GM21390 (cell line): ENCODE data around the gene KLHL12.

Experiments
- ATAC-seq: cut with Tn5 transposase; IDR thresholded peaks from one replicate; pipeline ENCODE4 v1.9.1; 2021; ENCODE audit not compliant: unreplicated experiment

KLHL12 gene

DNA sequence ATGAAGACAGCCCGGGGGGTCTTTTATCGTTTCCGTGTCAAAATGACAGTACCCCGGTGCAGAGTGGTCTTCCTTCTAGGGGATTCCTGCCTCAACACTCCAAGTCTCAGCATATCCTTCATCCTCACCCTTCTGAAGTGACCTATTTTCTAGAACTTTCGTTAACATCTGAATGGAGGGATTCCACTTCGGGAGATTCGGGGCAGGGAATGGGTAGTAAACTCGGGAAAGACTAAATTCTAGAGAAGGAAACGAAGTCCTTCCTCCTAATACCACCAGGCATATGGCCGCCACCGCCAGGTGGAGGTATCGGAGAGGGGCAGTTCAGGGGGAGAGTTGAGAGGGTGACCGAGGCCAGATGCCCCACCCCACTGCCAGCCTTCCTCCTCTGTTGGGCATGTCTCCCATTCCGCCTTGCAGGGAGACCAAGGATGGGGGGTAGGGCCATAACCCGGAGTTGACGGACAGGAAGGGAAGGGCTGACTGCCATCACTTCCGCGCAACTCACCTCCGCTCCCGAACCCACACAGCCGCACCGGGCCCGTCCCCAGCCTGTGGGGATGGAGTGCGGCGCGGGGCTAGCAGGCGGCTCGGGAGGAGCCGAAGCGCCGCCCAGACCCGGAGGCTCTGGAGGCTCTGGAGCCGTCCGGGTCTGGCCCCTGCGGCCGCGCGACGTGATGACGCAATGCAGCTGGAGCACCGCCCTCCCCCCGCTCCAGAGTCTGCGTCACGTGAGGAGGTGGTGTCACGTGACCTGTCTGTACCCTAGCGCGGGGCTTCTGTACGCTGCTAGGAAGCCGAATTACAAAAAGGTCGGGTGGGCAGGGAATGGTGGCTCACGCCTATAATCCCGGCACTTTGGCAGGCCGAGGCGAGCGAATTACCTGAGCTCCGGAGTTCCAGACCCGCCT is at the start of gene KLHL12:
Gene KLHL12, minus strand, starts transcription at position 654 of the 911 bp plus-strand sequence. CDS start 2,072 bp downstream, outside the sequence.
- peak; percentile 93 for ATAC-seq

DNA sequence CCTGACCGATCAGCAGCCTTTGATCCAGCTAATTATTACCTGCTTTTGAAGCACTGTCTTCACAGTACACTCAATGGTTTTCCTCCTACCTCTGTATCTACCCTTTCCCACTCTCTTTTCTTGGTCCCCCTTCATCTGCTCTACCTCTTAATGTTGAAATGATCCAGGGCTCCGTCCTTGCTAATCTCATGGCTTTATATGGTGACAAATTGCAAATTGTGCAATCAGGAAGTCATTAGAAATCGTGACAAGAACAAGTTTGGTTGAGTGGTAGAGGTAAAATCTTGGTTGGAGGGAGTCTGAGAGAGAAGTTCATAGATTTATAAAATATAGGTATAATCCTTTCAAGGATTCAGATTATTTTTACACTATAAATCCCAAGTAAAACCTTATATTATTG is 49.6 kb upstream of the KLHL12 start:
- no peak for ATAC-seq

DNA sequence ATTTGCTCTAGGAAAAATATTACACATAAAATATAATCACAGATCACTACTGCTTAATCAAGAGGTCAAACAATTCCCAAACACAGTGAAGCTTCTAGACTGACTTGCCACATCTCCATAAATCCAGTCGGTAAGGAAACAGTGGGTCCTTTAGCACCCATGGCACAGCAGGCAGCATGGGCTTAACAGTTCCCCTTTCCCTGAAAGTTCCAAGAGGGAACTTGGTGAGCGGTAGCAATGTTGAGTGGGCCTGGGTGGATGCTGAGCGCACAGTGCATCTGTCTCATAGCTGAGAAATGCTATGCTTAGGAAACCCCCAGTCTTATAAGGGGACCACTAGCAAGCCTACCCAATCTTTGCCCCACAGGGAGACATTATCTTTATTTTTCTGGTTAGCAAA is 47.8 kb upstream of the KLHL12 start:
- ATAC-seq = no peak

DNA sequence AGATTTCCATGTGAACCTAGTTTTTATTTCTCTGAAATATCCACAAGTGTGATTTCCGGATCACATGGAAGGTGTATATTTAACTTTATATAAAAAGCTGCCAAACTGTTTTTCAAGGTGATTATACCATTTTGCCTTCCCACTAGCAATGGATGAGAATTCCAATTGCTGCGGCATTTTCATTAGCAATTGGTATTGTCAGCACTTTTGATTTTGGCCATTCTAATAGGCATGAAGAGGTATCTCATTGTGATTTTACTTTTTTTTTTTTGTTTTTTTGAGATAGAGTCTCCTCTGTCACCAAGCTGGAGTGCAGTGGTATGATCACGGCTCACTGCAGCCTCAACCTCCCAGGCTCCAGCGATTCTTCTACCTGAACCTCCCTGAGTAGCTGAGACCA is 45.0 kb upstream of the KLHL12 start:
- ATAC-seq = no peak

DNA sequence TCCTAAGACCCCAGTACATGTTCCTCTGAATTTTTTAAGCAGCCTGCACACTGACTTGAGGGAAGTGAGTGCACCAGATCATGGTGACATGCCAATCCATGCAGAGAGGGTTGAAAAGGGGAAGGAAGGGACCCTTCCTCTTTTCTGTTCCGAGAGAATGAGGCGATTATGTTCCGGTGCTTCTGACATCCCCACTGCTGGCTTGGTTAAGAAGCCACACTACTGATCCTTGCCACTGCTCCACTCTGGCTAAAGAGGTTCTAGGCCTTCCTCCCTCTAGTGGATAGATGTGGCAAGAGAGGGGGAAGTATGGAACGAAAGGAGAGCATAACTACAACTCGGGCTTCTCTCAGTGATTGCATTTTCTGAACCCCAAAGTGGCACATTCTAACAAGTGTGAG is 41.9 kb upstream of the KLHL12 start:
- ATAC-seq = peak; percentile 52

DNA sequence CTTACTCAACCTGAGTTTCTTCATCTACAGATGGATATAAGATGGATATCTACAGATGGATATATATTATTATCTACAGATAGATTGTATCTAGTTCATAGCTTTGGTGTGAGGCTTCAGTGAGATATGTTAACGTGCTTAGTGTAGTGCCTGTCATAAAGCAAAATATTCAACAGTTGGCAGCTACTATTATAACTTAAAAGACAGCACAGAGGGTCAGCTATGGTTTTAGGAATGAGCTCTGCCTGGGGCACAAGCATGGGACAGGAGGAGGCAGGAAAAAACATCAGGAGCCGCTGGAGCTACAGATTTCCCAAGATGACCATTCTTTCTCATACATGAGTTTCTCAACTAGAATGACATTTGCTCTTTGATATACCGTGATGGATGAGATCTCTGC is 41.3 kb upstream of the KLHL12 start:
- no peak for ATAC-seq

DNA sequence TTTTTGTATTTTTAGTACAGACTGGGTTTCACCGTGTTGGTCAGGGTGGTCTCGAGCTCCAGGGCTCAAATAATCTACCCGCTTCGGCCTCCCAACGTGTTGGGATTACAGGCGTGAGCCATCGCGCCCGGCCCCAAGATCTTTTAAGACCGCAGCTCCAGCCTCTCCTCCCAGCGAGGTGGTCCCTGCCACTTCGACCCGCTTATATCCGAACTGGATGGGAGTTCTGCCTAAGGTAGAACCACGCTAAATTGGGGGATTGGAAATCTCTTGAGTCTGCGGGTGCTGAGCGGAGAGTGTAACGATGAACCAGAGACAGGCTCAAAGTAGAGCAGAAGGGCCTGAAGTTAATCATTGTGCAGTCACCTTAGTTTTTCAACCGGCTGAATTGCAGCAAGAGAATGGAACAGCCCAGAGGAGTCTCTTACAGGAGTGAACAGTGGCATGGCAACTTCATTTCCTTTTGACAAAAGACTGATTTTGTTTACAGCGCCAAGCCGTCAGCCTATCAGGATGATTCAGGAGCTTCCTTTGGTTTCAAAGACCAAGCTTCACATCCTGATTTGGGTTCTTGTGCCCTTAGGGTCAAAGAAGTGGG is 40.7 kb upstream of the KLHL12 start:
- ATAC-seq = peak; percentile 1

DNA sequence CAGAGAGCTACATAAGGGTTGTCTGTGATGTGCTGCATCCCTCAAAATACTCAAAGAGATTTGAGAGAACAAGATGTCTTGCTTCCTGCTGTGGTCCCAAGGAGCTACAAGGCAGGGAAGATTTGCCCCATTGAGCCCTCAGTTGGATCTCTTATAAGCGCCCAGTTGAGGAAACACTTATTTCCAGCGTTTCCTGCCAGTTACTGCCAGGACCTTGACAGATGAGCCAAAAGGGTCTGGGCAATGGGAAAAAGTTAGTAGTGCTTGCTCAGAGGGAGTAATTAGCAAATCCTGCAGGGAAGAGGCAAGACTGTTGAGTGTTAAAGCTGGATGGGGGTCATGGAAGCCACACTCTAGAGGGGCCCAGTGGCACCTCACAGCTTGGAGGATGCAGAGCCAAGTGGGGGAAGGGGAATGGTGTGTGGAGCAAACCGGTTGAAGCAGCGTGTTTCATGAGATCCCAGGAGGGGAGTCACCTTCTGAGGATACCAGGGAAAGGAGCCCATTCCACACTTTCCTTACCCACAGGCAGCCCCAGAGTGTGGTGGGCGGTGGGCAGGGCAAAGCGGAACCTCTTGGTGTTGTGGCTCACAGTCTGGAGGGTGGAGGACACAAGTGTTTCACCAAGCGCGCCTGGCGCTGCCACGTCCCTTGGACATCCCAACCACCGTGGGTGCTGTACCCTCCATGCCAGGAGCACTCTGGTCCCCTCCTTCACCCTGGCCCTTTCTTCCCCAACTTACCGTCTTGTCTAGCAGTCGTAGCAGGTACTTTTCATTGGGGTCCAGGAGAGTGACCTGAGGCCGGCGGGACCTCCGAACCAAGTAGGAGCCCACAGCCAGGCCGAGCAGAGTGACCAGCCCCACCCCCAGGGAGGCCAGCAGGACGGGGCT is 39.2 kb upstream of the KLHL12 start:
- ATAC-seq = no peak

DNA sequence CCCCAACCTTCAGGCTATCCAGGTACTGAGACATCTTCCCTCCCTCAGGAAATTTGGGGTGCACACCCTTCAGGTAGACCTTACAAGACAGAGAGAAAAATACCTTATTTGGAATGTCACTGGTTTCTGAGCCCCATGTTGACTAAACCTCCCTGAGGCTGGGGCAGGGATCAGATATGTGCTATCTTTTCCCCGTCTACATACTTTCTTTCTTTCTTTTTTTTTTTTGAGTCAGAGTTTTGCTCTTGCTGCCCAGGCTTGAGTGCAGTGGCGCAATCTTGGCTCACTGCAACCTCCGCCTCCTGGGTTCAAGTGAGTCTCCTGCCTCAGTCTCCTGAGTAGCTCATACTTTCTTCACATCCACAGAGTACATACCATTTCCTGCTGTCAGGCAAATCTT is 38.4 kb upstream of the KLHL12 start:
- no peak for ATAC-seq

DNA sequence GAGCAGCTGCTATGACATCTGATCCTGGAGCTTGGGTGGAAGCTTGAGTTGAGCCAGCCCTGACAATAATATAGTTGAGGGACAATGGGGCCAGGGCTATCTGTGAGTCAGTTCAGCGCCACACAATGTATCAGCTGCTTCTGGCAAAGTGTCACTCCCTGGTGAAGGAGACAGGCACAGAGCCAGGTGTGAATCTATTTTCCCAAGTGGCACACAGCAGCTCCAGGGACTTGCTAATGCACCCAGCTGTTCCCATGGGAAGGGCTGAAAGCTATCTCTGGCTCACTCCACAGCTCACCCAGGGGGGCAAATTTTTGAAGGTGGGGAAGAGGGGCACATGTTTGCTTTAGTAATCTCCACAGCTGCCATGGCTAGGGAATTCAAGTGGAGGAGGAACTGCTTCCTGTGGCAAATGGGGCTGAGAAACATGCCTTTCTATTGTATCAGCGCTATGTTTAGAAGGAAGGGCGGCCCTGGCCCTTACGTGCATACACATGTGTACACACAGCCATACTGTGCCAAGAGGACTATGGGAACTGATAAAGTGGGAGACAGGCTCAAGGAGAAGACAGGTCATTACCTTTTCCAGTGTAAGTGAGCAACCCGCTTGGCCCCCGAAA is 37.9 kb upstream of the KLHL12 start:
- ATAC-seq = no peak

DNA sequence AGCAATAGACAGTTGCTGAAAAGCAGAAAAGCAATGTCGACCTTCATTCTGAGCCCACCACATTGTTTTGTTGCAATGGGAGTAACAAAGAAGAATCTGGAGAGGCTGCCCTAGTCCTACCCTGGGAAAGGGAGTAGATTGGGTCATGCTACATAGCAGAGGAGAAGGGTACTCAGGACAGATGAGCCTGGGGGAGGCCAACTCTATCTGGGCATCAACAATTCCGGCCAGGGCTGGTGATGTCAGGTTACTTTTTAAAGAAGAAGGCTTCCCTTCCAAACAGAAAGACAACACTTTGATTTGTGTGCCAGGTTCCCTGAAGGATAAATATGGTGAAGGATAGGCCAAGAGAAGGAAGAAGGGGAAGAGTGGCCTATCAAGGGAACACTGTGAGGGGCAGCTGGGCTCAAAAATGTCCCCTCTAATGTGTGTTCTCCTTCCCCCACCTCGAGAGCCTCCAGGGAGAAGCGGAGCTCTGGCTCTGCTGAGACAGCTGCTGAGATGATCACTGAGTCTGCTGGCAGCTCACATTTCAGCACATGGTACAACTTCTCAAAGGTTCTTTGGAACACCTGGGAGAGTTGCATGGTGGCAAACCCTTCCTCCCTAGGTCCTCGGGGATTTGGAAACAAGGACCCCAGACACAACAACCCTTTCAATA is 34.3 kb upstream of the KLHL12 start:
- ATAC-seq = no peak

DNA sequence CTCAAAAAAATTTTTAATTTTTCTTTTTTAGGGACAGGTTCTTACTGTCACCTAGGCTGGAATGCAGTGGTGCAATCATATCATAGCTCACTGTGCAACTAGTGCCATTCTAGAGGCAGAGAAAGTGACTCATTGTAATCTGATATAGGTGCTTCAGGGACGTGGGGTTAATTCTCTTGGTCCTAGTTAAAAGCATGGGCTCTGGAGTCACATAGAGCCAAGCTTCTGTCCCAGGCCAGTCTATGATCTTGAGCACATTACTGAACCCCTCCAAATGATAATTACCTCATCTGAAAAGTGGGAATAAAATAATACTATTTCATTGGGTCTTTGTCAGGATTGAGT is 32.2 kb upstream of the KLHL12 start:
- no peak for ATAC-seq

DNA sequence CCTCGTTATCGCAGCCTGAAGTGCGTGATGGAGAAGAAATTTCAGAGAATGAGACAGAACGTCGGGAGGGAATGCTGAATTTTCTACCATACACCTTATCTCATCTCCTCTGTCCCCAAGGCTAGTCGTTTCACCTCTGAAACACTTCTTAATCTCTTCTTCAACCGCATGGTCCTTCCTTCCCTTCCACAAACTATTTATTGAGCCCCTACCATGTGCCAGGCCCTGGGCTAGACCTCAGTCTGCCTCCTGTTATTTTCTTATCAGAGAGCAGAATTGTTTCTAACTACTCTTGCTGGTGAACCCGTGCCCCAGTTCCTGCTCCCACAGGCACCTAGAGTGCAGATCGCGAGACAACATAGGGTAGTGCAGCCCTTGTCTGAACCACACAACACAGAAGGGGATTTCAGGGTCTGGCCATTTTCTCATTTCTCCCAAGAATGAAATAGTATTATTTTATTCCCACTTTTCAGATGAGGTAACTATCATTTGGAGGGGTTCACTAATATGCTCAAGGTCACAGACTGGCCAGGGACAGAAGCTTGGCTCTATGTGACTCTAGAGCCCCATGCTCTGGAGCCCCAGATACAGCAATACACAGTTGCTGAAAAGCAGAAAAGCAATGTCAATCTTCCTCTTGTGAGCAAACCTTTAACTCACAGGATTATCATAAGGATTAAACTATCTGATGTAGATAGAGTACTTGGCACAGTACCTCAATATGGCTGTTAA is 31.7 kb upstream of the KLHL12 start:
- ATAC-seq = peak; percentile 5

DNA sequence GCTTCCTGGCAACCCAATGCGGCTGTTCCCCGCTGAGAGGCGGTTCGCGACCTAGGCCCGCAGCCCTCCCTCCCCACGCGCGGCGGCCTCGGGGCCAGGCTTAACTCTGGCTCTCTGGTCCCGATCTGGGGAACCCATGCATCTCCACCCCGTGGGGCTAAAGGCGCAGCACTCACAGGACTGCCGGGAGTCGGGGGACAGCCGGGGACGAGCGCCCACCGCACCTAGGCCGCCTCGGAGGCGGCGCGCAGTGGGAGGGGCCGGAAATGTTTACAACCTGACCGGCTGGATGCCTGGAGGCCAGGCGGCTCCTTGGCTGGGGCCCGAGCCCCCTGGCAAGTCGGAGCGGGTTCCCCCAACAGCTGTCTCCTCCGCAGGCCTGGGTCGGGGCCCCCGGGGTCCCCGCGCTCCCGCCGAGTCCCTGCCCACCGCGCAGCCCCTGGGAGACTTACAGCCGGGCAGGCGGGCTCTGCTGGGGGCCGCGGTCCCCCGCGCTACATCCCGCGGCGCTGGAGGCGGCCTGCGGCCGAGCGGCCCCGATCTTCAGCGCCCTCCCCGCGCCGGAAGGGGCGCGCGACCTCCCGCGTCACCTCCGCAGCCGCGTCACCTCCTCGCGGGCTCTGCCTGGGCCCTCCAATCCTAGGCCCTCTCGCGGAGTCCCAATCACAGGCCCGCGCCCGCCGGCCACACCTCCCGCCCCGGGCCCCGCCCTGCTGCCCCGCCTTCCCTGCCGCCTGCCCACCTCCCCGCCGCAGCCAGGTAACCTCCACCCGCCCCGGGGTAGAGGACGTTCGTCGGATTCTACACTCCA is 30.9 kb upstream of the KLHL12 start, which contains the start of gene ADIPOR1:
Gene ADIPOR1, minus strand, starts transcription at position 580 of the 811 bp plus-strand sequence. CDS start 7,242 bp downstream, outside the sequence.
- ATAC-seq = peak; percentile 97

DNA sequence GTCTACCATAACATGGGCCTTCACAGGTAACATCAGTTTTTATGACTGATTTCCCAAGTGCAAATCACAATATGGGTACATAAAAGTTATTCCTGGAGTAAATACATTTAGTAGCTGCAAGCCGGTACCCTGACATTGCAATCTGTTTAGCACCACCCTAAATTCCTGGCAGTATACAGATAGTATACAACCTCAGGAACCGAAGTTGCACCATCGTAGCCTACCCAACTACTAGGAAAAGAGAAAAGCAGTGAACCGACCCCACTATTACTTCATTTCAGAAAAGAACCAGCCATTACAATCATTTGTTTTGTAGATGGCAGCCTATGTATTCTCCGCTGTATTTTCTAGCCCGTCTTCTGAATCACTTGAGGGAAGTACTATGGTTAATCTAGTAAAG is 29.9 kb upstream of the KLHL12 start:
- no peak for ATAC-seq

DNA sequence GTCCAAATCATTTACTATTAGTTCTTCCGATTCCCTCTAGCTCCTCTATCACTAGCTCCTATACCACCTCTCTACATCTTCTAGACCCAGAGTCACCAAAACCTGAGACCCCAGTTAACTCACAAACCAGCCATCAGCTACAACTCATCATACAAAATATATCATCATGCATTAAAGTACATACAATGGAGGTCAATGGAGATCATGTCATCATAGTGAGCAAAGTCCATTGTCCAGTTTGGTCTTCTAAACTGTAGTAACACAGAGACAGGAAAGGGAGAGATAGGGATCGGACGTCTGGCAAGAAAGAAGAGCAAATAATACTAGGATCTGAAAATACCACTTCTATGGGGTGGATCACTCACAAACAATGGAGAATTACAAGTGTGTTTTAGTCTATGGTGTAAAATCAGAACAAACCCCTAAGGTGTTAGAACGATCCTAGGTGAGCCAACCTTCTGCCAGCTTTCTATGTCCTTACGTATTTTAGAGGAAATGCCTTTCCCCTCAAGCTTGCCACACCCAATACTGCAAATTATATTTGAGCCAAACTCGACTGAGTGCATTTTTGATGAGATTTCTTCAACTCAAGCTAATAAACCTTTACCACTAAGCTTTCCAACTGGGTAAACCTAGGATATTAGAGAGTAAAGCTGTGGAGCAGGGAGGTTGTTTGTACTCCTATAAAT is 27.2 kb upstream of the KLHL12 start:
- ATAC-seq = no peak

DNA sequence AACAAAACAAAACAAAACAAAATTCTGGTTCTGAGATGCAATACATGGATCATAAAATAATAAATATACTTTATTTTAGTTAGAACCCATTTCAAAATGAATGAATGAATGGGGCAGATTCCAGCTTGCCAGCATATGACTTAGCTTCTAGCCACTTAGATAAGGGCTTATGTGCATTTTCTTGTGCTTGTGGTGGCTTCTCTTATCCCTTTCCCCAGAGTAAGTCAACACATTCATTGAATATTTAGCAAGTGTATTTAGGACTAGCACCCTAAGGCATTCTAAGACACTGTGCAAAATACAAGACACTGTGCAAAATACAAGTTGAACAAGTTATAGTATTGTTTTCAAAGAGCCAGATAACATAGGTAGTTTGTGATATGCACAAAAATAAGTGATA is 26.4 kb upstream of the KLHL12 start:
- ATAC-seq = no peak

DNA sequence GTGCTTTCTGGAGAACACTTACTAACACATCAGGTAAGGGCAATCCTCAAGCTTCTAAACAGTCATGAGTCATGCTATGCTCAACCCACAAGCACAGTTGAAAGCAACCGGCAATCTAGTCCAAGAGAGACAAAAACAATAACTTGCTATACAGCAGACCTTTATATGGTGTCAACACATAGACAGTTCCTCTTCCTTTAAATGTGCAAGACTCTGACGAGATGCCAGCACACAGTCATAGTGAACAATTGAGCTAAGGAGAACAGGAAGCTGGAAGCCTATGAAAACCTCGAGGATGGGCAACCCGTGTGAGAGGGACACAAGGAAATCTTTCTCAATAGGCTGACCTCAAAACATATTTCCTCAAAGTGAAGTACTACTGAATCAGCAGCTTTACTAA is 25.8 kb upstream of the KLHL12 start:
- no peak for ATAC-seq
